AML-193 (cell line): ENCODE data around the gene ADGRG6.
A peak's percentile ranks its signal among the peaks of the same experiment; 100 is the strongest.

ENCODE experiments used
- DNase-seq, 2 experiments: peaks; one replicate each; lab custom pipeline; 2025; lab: John Stamatoyannopoulos, UW

Gene ADGRG6

DNA sequence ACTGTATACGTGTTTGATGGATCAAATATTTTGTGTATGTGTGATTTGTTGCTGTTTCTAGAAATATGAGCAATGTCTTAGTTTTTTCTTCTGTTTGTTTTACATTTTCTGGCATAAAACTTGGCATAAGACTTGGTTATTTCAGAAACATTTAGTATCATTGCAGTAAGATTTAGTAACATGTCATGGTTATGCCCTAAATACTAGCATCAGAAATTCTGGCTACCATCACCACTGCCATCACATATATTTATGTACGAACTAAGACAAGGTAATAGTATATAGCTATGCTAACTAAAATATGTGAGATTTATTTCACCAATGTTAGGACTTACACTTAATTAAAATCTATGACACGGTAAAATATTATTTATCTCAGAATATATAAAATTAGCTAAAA, 10.3 kb upstream of the ADGRG6 start:
- DNase-seq = no peak

DNA sequence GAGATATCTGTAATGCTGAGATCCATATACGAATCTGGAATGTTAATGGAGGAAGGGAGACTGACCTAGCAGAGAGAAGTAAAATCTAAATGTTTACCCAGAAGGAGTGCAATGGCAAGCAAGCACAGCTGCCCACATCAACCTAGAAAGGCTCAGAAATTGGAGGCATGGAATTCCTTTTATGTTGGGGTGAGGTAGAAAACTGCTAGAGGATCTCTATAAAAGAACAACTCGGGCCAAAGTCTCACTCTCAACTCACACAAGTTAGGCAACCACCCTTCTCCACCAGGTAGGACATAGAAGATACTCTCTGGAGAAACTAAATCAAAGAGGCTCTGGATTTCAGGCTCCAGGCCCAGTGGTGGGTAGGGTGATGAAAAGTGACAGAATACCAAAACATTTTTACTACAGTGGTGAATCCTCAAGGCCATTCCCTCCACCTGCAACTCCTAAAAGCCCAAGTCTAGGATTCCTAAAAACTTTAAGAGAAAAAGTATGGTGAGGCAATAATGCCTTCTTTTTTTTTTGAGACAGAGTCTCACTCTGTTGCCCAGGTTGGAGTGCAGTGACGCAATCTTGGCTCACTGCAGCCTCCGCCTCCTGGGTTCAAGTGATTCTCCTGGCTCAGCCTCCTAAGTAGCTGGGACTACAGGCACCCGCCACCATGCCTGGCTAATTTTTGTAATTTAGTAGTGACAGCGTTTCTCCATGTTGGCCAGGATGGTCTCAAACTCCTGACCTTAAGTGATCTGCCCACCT, 9.5 kb upstream of the ADGRG6 start:
- DNase-seq = no peak

DNA sequence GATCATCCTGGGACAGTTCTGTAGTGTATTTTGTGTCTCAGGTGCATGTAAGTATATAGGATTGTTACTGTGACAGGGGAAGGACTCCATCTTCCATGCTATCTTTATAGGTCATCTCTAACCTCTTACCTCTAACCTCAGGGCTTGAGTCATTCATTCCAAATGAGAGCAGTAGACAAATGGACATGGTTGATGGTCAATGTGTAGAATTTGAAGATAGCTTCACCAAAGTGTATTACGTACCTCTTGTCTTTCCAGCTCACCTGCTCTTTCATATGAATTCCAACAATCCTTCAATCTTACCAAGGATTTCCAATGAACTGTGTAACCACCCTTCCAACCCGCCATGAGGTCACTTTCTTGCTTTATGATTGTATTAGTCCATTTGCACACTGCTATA, 8.7 kb upstream of the ADGRG6 start:
- DNase-seq = no peak

DNA sequence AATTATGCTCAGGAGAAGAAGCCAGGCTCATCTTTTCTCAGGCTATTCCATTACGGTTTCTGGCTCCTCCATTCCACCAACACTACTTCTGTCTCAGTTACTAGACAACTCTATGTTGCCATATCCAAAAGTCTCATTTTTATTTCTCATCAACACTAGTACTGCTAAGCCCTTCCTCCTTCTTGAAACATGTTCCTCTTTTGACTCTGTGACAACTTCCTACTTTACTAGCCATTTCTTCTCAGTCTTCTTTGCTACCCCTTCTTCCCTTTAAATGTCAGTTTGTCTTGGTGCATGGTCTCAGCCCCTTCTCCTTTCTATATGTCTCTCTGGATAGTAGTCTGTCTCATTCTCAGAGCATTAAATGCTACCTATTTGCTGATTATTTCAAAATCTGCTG, 7.1 kb upstream of the ADGRG6 start:
- DNase-seq = peak; percentile 84 to 85

DNA sequence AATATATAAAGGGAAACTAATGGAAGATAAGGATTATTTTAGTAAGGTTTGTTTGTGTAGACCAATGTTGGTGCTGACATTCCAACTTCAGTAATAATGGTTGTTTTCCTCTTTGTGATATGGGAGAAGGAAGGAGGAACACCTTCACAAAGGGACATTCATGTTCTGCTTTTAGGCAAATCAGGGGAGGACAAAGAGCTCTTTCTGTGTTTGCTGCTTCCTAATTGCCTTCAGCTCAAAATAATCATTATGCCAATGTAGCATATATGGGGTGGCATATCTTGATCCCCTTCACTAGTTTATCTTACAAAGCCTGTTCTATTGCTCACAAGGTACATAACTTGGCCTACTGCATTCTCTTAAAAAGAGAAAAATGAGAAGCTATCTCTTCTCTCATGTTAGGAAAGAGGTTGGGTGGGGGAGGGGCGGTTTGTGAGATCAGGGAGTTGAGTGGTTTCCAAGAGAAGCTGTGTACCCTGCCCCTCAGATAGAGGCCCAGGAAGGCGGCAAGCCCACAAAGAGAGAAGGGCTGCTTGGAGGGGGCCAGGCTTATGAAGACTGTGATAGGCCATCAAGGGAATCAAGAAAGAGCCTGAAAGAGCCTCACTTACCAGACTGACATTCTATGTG, 4.7 kb upstream of the ADGRG6 start:
- DNase-seq = no peak

DNA sequence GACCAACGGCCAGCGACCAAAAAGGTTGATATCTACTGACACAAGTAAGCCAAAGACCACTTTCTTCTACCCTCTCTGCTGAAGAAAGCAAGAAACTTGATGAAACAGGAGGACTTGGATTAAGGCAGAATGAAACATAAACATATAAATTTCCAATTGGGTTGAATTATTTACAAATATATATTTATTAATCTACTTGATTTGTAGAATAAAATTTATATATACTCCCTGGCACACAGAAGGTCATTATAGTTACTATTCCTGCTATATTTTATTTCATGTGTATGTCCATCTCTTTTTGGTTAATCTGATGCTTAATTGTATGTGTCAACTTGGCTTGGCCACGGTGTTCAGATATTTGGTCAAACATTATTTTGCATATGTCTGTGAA, 4.2 kb upstream of the ADGRG6 start:
- DNase-seq = no peak

DNA sequence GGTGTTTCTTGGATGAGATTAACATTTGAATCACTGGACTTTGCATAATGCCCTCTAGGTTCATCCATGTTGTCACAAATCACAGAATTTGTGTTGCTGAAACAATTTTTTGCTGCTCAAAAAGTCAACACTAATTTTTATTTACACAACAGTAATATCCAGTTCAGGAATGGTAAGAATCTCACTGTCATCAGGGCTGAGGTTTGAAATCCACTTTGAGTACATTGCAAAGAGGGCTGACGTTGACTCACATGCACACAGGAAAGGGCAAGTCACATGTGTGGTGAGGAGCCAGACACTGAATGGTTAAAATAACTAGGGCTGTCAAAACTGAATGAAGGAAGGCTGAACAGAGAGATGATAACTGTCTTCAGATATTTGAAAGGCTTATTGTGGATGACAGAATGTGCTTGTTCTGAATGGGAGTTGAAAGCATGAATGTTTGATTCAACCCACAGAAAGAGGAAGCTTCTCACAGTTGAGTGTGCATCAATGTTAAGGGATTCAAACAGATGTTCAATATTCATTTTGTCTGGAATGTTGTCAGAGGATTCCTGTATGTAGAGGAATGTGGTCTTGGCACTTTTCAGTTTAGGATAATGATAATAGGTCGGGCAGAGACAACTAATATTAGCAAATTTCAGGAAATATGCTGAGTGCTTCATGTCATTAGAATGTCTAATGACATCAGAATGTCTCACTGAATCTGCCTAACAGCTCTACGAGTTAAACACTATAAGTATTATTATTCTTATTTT, 3.6 kb upstream of the ADGRG6 start:
- no peak for DNase-seq

DNA sequence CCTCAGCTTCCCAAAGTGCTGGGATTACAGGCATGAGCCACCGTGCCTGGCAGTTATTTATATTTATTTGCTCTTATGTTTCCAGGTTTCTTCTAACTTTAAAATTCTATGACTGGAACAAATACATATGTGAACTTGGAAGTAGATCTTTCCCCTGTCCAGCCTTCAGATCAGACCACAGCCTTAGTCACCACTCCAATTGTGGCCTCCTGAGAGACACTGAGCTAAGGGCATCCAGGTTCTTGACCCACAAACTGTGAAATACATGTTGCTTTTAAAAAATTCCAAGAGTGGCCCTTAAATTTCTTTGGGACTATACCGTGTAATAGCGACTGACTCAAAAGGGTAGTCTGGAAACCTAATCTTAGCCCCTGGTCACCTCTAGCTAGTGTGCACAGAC, 1.5 kb upstream of the ADGRG6 start:
- DNase-seq = no peak

DNA sequence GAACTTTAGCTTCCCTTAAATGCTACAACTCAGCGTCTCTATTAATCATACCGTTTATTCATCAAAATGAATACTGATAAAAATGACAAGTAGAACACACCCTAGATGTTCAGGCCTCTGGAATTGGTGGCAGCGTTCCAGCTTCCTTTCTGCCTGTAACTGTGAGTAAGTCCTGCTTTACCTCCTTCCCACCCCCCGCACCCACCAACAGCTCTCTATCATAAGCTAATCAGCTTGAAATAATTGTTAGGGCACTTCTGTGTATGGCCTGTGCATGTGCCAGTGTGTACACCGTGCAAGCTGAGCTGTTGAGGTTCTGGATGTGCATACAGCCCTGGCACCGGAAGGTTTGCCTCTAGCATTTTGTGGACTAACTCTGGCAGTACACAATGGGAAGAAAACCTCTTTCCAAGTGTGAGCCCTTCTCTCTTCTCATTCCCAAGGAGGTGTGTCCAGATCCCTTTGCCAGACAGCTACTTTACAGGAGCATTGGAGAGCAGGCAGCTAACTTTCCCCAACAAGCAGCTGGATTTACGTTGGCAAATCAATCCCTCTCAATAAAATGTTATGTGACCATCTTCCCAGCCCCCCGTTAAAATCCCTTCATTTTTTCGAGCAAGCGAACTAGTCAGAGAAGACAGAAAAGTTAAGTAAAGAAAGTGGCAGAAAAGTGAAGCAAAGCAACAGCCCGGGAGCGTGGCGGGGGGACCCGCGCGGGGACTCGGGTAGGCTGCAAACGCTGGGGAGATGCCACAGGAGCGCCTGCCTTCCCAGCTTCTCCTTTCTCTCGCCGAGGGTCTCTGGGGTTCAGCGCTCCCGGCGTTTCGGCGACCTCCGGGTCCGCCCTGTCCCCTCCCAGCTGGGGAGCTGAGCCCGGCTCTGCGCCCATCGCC, 803 bp upstream of the ADGRG6 start:
- no peak for DNase-seq

DNA sequence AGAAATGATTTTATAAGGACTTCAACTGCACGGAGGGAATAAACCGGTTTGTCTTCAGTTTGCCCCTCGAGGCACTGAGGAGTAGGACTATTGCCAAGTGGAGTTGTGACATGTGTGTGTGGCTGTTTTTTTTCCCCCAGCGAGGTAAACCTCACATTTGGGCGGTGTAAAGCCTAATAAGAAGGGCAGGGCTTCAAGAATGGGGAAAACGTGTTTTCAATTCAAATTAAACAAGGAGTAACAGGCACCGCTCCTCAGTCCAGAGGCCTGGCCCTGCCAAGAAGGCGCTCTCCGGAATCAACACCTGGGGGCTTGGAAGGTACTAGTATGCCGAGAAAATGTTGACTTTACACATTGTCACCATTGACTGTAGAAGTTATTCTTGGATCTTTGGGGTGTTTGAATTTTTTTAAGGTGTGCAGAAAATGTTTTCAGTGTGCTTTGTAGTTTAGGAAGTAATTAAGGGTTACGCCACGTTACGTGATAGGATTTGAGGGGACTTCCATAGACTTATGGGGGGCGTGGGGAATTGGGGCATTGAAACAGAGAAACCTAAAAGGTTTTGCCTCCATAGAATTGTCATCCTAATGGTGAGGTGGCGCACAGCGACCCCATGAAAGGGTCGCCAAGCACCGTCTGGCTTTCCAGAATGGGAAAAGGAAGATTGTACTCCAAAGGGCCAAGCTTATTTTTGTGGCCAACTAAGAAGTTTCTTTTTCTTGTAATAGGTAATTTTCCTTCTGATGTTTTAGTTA, 791 bp downstream of the ADGRG6 start:
- no peak for DNase-seq

DNA sequence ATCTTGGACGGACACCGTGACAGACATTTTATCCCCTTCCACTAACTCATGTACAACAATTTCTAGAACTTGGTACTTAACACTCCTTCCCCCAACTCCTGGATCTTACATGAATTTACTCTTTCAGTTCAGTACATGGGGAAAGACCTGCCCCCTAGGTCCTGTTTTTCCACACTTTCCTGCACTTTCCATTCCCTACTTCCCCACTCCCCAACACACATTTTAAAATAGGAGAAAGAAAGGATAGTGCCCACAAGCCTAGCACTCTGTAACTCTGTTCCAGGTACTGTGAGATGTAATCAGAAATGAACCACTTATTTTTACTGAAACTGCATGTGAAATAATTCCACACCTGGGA, 1.3 kb downstream of the ADGRG6 start:
- DNase-seq = no peak

DNA sequence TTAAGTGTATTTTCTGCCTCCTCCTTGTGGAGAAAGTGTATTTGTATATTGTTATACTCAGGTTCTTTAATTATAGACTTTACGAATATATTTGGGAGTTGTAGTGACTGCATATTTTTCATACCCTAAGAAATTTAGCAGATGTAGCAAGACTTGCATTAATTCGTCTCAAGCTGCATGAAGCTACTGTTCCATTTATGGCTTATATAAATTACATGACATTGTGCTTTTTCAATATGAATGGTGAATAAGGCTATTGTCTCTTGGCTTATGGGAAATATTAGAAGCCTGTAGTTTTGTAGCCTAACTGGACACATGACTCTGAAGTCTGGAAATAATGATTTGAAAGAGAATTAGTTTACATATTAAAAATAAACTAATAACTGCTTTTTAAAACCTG, 2.4 kb downstream of the ADGRG6 start:
- DNase-seq = no peak

DNA sequence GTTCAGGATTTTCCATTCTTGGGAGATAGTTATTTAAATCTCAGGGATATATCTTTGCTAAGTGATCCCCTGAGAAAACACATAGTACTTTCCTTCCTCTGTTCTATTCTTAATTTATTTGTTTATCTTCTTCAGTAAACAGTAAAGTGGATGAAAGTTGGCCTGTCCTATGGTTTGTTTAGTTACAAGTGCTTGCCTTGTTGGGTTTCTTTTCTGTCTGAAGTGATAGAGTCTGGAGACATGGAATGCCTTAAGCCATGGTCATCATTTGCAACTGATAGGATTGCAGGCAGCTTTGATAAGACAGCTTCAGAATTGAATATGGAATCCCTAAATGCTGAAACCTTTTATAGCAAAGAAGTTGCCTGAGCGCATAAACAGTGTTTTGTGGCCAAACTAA, 4.9 kb downstream of the ADGRG6 start:
- DNase-seq = no peak

DNA sequence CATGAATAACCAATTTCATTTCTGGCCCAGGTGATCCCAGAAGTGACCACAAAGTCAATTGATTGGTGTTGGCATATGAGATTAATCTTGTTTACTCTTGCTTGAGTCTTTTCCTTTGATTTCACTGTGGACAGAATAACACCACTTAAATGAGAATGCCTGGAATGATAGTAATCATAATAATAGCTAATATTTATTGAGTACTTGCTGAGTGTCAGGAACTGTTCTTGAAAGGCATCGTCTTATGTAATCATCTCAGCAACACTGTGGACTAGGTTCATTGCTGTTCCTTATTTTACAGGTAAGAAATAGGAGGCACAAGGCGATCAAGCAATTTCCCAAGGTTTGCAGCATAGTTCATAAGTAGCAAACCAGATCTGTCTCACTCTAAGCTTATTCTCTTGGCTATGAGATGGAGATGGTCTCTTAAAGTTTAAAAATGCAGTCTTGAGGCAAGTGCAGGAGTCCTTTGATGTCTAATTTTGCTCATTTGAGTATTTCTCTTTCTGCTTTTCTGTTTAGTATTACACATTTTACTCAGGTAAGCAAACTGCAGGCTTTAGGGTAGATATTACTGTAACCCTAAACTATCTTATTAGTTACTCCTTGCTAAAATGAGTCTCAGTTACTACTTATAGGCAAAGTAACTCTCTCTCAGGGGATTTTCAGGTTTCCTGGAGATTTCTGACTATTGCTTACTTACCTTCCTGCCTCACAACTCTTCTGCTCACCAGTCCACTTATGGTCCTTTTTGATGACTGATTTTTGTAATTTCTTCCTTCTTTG, 6.3 kb downstream of the ADGRG6 start:
- DNase-seq = no peak

DNA sequence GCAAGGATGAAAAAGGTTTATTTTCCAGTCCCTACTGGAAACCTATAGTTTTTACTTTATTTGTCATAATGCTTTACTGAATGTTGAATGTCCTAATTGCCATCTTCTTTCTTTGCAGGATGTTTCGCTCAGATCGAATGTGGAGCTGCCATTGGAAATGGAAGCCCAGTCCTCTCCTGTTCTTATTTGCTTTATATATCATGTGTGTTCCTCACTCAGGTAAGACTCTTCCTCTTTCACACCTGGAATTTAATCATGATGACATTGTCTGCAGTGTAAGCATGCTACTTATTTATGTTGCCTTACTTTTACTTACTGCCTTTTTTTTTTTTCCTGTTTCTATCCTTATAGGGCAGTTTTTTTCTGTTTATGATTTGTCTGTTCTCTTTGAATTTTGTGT, 7.6 kb downstream of the ADGRG6 start:
- DNase-seq = no peak

DNA sequence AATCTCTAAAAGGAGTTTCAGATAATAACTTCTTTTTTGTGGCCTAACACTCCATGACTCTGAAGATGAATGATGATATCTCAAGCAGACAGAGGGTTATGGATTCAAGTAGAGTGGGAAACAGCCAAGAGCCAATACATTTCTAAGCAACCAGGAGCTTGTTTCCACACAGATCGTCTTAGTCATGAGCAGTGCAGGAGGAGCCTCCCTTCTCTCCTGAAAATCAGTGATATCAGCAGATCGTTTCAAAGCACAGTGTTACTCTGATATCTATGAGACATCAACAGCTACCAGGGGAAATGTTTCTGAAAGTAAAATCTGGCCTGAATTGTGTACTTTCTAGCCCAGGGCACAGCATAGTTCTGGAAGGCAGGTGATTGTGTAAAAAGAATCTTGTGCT, 11.5 kb downstream of the ADGRG6 start:
- DNase-seq = no peak

DNA sequence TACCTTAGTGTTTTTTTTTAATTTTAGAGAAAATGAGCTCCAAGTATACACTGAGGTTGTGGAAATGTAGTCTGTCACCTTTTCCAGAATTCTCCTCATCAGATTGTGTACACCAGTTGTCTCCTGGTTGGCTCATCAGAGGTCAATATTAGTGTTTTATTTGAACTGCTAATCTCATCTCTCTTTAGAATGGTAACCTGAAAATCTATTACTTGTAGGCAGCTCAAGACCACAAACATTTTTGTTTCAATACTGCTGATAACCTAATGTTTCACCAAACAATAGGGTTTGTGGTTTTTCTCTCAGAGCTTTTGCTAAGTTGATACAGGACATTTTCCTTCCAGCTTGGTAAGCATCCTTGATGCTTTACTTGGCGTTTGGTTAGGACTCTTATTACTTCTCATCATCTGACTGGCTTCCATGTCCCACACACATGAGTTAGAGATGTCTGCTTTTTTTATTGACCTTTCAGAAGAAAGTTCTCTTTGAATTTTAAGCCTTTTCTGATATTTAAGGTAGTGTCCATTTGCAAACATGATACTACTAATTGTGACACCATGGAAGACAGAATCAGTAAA, 15.1 kb downstream of the ADGRG6 start:
- DNase-seq = no peak

DNA sequence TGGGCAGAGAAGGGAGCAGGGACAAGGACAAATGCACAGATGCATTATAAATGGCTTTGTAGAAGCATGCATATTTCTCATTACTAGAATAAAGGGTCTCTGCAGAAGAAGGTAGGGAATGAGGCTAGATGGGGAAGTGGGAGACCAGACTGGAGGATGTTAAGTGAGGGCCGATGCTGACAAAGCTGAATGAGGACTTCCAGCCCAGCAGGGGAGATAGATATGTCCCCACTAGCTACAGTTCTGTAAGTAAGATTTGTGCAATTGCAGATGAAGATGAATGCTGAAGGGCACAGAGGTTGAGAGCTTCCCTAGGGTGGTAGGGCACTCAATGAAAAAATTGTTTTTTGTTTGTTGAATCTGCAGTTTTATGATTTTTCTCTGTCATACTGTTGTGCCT, 16.9 kb downstream of the ADGRG6 start:
- DNase-seq = no peak

DNA sequence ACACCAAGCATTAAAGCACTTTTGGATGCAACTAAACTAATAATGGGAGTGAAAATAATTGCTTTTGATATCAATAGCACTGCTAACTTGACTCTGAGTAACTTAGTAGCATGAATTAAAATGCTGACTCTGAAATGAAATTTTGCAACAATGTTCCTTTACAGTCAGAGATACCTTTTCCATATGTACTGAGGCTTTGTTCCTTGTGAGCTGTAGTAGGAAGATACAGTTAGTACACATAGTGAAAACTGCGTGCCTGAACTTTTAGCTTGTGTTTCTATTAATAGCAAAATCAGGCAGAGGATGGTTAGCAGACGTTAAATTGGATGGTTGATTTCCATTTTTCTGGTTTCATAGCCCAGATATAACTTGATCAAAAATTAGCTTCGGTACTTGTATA, 18.6 kb downstream of the ADGRG6 start:
- no peak for DNase-seq

DNA sequence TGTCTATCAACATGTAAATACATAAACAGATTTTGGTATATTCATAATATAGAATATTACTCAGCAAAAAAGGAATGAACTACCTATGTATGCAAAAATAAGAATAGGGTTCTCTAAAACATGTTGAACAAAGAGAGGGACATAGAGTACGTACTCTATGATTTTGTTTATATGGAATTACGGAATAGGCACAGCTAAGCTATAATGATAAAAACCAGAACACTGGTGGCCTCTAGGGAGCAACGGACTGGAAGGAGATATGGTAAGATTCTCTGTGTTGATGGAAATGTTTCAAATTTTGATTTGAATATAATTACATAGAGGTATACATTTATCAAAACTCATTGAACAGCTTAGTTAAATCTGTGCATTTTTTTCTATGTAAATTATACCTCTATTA, 19.6 kb downstream of the ADGRG6 start:
- DNase-seq = no peak
